Skeletal muscle tissue (tissue), 4 donors: ENCODE measurements around the gene PAK6. TPM values are rescaled to one million over a fixed set of nuclear protein-coding genes. Genes with fewer than 3 reads are reported as not detected.

Experiments
- H3K27ac ChIP-seq: one replicate; pipeline ENCODE4 v1.7.0; 2013; ENCODE audit warnings: mild to moderate bottlenecking, low read depth, low read length, inconsistent platforms
- H3K27me3 ChIP-seq, 3 donors: one replicate each; pipeline ENCODE4 v1.7.0; 2013; ENCODE audit warnings: low read length in 3 of 3; ENCODE audit not compliant: control insufficient read depth in 3 of 3, insufficient read depth in 3 of 3
- H3K36me3 ChIP-seq, 3 donors: one replicate each; pipeline ENCODE4 v1.7.0; 2013; ENCODE audit warnings: low read length in 3 of 3; ENCODE audit not compliant: control insufficient read depth in 3 of 3, insufficient read depth in 3 of 3
- H3K4me1 ChIP-seq, 3 donors: one replicate each; pipeline ENCODE4 v1.7.0; 2013; ENCODE audit warnings: low read length in 3 of 3, mild to moderate bottlenecking in 3 of 3; ENCODE audit not compliant: control insufficient read depth in 3 of 3, insufficient read depth in 3 of 3
- H3K4me3 ChIP-seq, 3 donors: one replicate each; pipeline ENCODE4 v1.7.0; 2013; ENCODE audit warnings: low read length in 3 of 3
- H3K9ac ChIP-seq, 3 donors: one replicate each; pipeline ENCODE4 v1.7.0; 2013; ENCODE audit warnings: low read length in 3 of 3, mild to moderate bottlenecking in 3 of 3, moderate library complexity in 2 of 3, low read depth in 1 of 3
- H3K9me3 ChIP-seq, 3 donors: one replicate each; pipeline ENCODE4 v1.7.0; 2013; ENCODE audit warnings: low read length in 3 of 3; ENCODE audit not compliant: control insufficient read depth in 3 of 3
- total RNA-seq: library from RNA; depleted of rRNA; stranded (reverse); fragments of >200 nt; gene quantifications from one replicate; pipeline ENCODE4 v1.2.3, GENCODE V29; 2014
- donor health status: Osteomylitis.

The PAK6 gene
- total RNA-seq, 1 donor from 2014 or later, result 1.0 TPM

DNA sequence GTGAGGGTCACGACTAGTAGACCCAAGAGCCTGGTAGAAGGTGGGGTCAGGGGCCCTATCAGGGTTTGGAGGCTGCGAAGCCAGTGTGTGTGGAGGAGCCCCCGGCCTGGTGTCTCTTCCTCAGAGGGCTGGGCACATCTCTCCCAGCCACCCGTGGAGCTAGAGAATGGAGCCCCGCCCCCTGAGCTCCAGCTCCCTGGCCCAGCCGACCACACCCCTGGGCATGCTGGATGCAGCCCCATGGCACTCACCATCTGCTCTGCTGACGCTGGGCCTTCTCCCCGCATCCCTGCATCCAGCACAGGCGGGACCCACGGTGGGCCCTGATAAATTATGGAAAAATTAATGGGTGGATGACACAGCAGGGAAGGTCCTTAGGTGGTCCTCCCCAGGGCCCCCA is 26.5 kb downstream of the PAK6 start:
- H3K36me3 ChIP-seq, result no peaks in the 10 kb centered on the region
- no peaks in the 10 kb centered on the region for H3K9me3 ChIP-seq
- H3K27me3 ChIP-seq, result no peaks in the 10 kb centered on the region

GRCh38 chr15:40265875-40266274 is 27.0 kb downstream of the PAK6 start:
- H3K9me3 ChIP-seq, result no peaks in the 10 kb centered on the region
- H3K27me3 ChIP-seq, result no peaks in the 10 kb centered on the region
- no peak overlapping the region for H3K27ac ChIP-seq
- peaks cover 6 to 11% (median 7%) of the 10 kb centered on the region in 3 donors for H3K4me1 ChIP-seq
- H3K36me3 ChIP-seq, result no peaks in the 10 kb centered on the region
- H3K4me3 ChIP-seq, result no peak overlapping the region
- no peak overlapping the region for H3K9ac ChIP-seq

More for the DNA sequence above, 26.5 kb downstream of the PAK6 start:
- Histone ChIP-seq H3K4me3 (no peak overlapping the region), H3K4me1 (peaks cover 6 to 11% (median 7%) of the 10 kb centered on the region in 3 donors), H3K27ac (no peak overlapping the region), H3K9ac (no peak overlapping the region)

- Histone ChIP-seq H3K9me3 (no peaks in the 10 kb centered on the region), H3K27ac (no peak overlapping the region), H3K27me3 (no peaks in the 10 kb centered on the region), H3K4me1 (peaks cover 6 to 11% (median 7%) of the 10 kb centered on the region in 3 donors), H3K36me3 (no peaks in the 10 kb centered on the region), H3K4me3 (no peak overlapping the region), H3K9ac (no peak overlapping the region)
Observed at GRCh38 chr15:40266828-40267304, 28.0 kb downstream of the PAK6 start.

DNA sequence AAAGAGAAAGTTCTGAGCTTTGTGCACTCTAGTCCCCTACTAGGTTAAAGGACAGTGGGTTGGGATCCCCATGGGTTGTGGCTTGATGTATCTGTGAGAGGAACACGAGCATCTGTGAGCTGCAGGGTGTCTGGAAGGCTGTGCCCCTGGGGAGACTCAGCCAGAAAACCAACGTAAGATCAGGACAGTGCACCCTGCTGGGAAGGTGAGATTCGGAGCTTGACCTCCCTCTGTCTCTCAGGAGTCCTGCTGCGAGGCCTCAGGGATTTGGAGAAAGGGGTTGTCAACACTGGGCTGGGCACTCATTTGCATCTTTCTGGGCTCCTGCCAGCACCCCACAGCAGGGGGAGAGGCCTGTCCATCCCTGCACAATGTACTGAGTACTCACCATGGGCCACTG is 28.8 kb downstream of the PAK6 start:
- no peak overlapping the region for H3K4me3 ChIP-seq
- no peak overlapping the region for H3K27ac ChIP-seq
- no peaks in the 10 kb centered on the region for H3K9me3 ChIP-seq
- no peaks in the 10 kb centered on the region for H3K27me3 ChIP-seq
- peaks cover 6 to 11% (median 7%) of the 10 kb centered on the region in 3 donors for H3K4me1 ChIP-seq
- no peaks in the 10 kb centered on the region for H3K36me3 ChIP-seq
- H3K9ac ChIP-seq, result no peak overlapping the region

GRCh38 chr15:40269604-40270003 is 30.7 kb downstream of the PAK6 start:
- Histone ChIP-seq H3K9ac (no peak overlapping the region), H3K4me1 (no peaks in the 10 kb centered on the region), H3K36me3 (no peaks in the 10 kb centered on the region), H3K27me3 (peaks cover 0 to 5% (median 0%) of the 10 kb centered on the region in 3 donors), H3K27ac (no peak overlapping the region), H3K4me3 (no peak overlapping the region), H3K9me3 (no peaks in the 10 kb centered on the region)

- no peaks in the 10 kb centered on the region for H3K4me1 ChIP-seq
- H3K27ac ChIP-seq, result no peak overlapping the region
- no peak overlapping the region for H3K9ac ChIP-seq
- peaks cover 0 to 5% (median 0%) of the 10 kb centered on the region in 3 donors for H3K27me3 ChIP-seq
- H3K9me3 ChIP-seq, result no peaks in the 10 kb centered on the region
- no peak overlapping the region for H3K4me3 ChIP-seq
- no peaks in the 10 kb centered on the region for H3K36me3 ChIP-seq
Observed at GRCh38 chr15:40270246-40270995, 31.6 kb downstream of the PAK6 start.

DNA sequence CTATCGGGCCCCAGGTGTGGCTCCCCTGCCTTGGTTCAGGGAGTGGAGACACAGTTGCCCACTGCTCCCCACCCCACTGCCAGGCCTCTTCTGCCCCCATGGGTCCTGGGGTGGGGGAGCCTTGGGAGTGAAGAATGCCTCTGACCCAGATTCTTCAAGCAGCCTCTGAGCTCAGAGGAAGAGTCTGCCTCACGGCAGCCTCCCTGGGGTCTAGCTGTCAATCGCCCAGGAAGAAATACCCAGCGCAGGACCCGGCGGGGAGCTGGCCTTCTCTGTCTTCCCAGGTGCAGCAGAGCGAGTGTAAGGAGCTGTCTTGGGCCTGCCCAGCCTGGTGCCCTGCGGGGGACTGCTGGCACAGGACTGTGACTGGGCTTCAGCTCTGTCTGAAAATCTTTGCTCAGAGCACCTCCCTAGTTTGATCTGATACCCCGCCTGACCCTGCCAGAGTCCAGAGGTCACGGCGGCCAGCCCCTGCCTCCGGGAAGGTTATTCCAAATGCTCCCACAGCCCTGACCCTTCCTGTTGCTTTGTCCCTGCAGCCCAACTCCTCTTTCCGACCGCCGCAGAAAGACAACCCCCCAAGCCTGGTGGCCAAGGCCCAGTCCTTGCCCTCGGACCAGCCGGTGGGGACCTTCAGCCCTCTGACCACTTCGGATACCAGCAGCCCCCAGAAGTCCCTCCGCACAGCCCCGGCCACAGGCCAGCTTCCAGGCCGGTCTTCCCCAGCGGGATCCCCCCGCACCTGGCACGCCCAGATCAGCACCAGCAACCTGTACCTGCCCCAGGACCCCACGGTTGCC is 33.0 kb downstream of the PAK6 start:
- no peak overlapping the region for H3K4me3 ChIP-seq
- no peak overlapping the region for H3K27ac ChIP-seq
- H3K9me3 ChIP-seq, result no peaks in the 10 kb centered on the region
- H3K9ac ChIP-seq, result no peak overlapping the region
- H3K36me3 ChIP-seq, result no peaks in the 10 kb centered on the region
- H3K27me3 ChIP-seq, result peaks cover 0 to 5% (median 0%) of the 10 kb centered on the region in 3 donors
- no peaks in the 10 kb centered on the region for H3K4me1 ChIP-seq

GRCh38 chr15:40272485-40273056 is 33.7 kb downstream of the PAK6 start:
- H3K27me3 ChIP-seq, result peaks cover 2 to 8% (median 3%) of the 10 kb centered on the region in 3 donors
- H3K4me3 ChIP-seq, result no peak overlapping the region

GRCh38 chr15:40273428-40273827 is 34.6 kb downstream of the PAK6 start:
- Histone ChIP-seq H3K27ac (no peak overlapping the region), H3K4me3 (no peak overlapping the region), H3K9ac (no peak overlapping the region), H3K9me3 (no peaks in the 10 kb centered on the region), H3K4me1 (peaks cover 0 to 5% (median 0%) of the 10 kb centered on the region in 3 donors), H3K27me3 (peaks cover 11 to 15% (median 12%) of the 10 kb centered on the region in 3 donors), H3K36me3 (no peaks in the 10 kb centered on the region)

More at GRCh38 chr15:40272485-40273056, 33.7 kb downstream of the PAK6 start:
- H3K9ac ChIP-seq, result no peak overlapping the region
- no peak overlapping the region for H3K27ac ChIP-seq
- no peaks in the 10 kb centered on the region for H3K9me3 ChIP-seq
- H3K4me1 ChIP-seq, result no peaks in the 10 kb centered on the region
- no peaks in the 10 kb centered on the region for H3K36me3 ChIP-seq
